HUES64 (cell line): ENCODE measurements around the gene CCDC51.

Source experiments
- H3K27ac ChIP-seq: 2 replicates; pipeline ENCODE4 v1.7.0; 2013; ENCODE audit warnings: low read depth, low read length, inconsistent platforms
- H3K27me3 ChIP-seq: 2 replicates; pipeline ENCODE4 v1.6.1; 2013; ENCODE audit warnings: mild to moderate bottlenecking, low read length; ENCODE audit not compliant: insufficient read depth
- H3K36me3 ChIP-seq: 2 replicates; pipeline ENCODE4 v1.6.1; 2013; ENCODE audit warnings: mild to moderate bottlenecking, low read length; ENCODE audit not compliant: insufficient read depth
- H3K4me1 ChIP-seq: 2 replicates; pipeline ENCODE4 v1.6.1; 2013; ENCODE audit warnings: mild to moderate bottlenecking, low read length, moderate library complexity; ENCODE audit not compliant: insufficient read depth
- H3K4me3 ChIP-seq: 2 replicates; pipeline ENCODE4 v1.5.1; 2013; ENCODE audit warnings: mild to moderate bottlenecking, low read length, moderate library complexity
- H3K9ac ChIP-seq: 2 replicates; pipeline ENCODE4 v1.6.1; 2013; ENCODE audit warnings: mild to moderate bottlenecking, low read depth, low read length
- H3K9me3 ChIP-seq: 2 replicates; pipeline ENCODE4 v1.6.1; 2013; ENCODE audit warnings: low read depth, low read length; ENCODE audit not compliant: insufficient read depth
- WGBS: fragments of 150-250, 120-280 bp; methylation state at CpG from one replicate; pipeline ENCODE4 v1.1.7; 2013; ENCODE audit warnings: missing lambda C conversion rate; 5-methylcytosine and 5-hydroxymethylcytosine counted together

CCDC51 gene

DNA sequence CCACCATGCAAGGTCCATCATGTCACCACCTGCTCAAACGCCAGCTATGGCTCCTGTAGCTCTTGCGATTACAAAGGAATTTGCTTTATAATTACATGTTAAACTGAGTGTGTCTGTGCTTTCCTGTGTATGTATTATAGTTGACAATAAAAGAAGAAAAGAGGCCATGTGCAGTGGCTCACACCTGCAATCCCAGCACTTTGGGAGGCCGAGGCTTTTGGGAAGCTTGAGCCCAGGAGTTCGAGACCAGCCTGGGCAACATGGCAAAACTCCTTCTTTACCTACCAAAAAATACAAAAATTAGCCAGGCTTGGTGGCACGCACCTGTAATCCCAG, 33.7 kb upstream of the CCDC51 start:
- H3K4me1 ChIP-seq = peaks cover 18% of the 10 kb centered on the region
- no peak overlapping the region for H3K9ac ChIP-seq
- H3K36me3 ChIP-seq = peaks cover 15% of the 10 kb centered on the region
- WGBS = 70% methylated on average over 5 of the region's 5 CpGs
- peak overlapping the region; percentile 88 for H3K27ac ChIP-seq
- H3K4me3 ChIP-seq = peak overlapping the region; percentile 15; the same call in 1 of the 2 replicates
- H3K27me3 ChIP-seq = no peaks in the 10 kb centered on the region
- no peaks in the 10 kb centered on the region for H3K9me3 ChIP-seq

GRCh38 chr3:48472923-48473616, 33.2 kb upstream of the CCDC51 start:
- H3K4me3 ChIP-seq = peak overlapping the region; percentile 76
- peak overlapping the region; percentile 83 for H3K9ac ChIP-seq
- H3K27me3 ChIP-seq = no peaks in the 10 kb centered on the region
- H3K4me1 ChIP-seq = peaks cover 18% of the 10 kb centered on the region
- H3K9me3 ChIP-seq = no peaks in the 10 kb centered on the region
- H3K36me3 ChIP-seq = peaks cover 20% of the 10 kb centered on the region
- peak overlapping the region; percentile 88 for H3K27ac ChIP-seq
- WGBS = 3% methylated on average over 17 of the region's 17 CpGs

GRCh38 chr3:48472673-48472922, 32.7 kb upstream of the CCDC51 start:
- Histone ChIP-seq H3K36me3 (peaks cover 25% of the 10 kb centered on the region), H3K27ac (peak overlapping the region; percentile 88), H3K4me1 (peaks cover 18% of the 10 kb centered on the region), H3K4me3 (peak overlapping the region; percentile 76), H3K27me3 (no peaks in the 10 kb centered on the region), H3K9ac (peak overlapping the region; percentile 83), H3K9me3 (no peaks in the 10 kb centered on the region)
- 11% methylated on average over 5 of the region's 5 CpGs for WGBS

GRCh38 chr3:48470286-48470685, 30.4 kb upstream of the CCDC51 start:
- peaks cover 35% of the 10 kb centered on the region for H3K36me3 ChIP-seq
- H3K9me3 ChIP-seq = no peaks in the 10 kb centered on the region
- H3K27me3 ChIP-seq = no peaks in the 10 kb centered on the region
- no peak overlapping the region for H3K9ac ChIP-seq
- peaks cover 23% of the 10 kb centered on the region for H3K4me1 ChIP-seq
- no peak overlapping the region for H3K4me3 ChIP-seq
- WGBS = 83% methylated on average over 1 of the region's 1 CpG
- no peak overlapping the region for H3K27ac ChIP-seq

DNA sequence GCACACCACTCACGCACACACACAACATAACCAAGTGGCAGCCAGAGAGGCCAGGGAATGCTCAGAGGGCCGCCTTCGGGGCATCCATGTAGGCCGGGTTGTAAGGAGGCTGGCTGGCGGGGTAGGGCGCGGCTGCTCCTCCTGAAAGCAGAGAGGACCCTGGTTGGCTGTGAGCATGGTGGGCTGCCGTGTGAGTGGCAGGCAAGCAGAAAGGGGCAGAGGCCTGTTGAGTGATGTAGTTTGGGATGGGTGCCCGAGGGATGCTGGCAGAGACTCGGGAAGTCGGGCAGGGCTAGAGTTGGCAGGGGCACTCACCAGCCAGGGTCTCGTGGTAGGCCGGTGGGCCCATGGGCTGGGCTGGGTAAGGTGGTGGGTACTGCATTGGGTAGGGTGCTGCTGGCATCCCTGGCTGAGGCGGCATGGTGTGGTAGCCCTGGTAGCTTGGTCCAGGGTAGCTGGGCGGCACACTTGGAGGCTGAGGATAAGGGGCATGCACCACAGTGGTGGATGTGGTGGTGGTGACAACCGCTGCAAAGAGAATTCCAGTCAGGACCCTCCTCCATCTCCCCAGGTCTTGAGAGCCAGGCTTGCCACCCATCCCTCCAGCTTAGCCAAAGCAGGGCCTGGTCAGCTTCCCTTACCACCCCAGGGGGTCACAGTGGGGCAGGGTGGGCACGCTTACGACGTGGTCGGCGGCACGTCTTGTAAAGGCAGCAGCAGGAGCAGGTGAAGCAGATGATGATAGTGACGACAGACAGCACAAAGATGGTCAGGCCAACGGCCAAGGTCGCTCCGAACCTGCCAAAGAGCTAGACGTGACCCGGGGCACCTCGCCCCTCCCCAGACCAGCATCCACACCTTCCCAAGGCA, 29.4 kb upstream of the CCDC51 start:
- WGBS = 94% methylated on average over 28 of the region's 29 CpGs
- H3K4me3 ChIP-seq = no peak overlapping the region
- H3K4me1 ChIP-seq = peaks cover 17% of the 10 kb centered on the region
- no peak overlapping the region for H3K27ac ChIP-seq
- no peak overlapping the region for H3K9ac ChIP-seq
- no peaks in the 10 kb centered on the region for H3K27me3 ChIP-seq
- peaks cover 38% of the 10 kb centered on the region for H3K36me3 ChIP-seq
- no peaks in the 10 kb centered on the region for H3K9me3 ChIP-seq

GRCh38 chr3:48468329-48468731, 28.4 kb upstream of the CCDC51 start:
- Histone ChIP-seq H3K27ac (no peak overlapping the region), H3K4me3 (no peak overlapping the region), H3K9ac (no peak overlapping the region), H3K36me3 (peaks cover 38% of the 10 kb centered on the region), H3K4me1 (peaks cover 10% of the 10 kb centered on the region), H3K27me3 (no peaks in the 10 kb centered on the region), H3K9me3 (no peaks in the 10 kb centered on the region)
- WGBS = 93% methylated on average over 8 of the region's 8 CpGs

GRCh38 chr3:48467473-48468267, 27.8 kb upstream of the CCDC51 start:
- Histone ChIP-seq H3K9me3 (no peaks in the 10 kb centered on the region), H3K4me3 (no peak overlapping the region), H3K27me3 (no peaks in the 10 kb centered on the region), H3K27ac (no peak overlapping the region), H3K4me1 (peaks cover 9% of the 10 kb centered on the region), H3K9ac (no peak overlapping the region), H3K36me3 (peaks cover 38% of the 10 kb centered on the region)
- 96% methylated on average over 7 of the region's 7 CpGs for WGBS

DNA sequence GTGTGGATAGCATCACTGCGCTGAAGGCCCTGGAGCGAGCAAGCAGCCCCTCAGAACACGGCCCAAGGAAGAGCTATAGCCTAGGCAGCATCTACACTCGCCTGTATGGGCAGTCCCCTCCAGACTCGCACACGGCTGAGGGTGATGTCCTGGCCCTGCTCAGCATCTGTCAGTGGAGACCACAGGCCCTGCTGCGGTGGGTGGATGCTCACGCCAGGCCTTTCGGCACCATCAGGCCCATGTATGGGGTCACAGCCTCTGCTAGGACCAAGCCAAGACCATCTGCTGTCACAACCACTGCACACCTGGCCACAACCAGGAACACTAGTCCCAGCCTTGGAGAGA, 27.2 kb upstream of the CCDC51 start:
- H3K9me3 ChIP-seq = no peaks in the 10 kb centered on the region
- peak overlapping the region; percentile 87; the same call in 1 of the 2 replicates for H3K9ac ChIP-seq
- H3K4me1 ChIP-seq = peaks cover 9% of the 10 kb centered on the region
- no peak overlapping the region for H3K4me3 ChIP-seq
- 95% methylated on average over 9 of the region's 9 CpGs for WGBS
- no peaks in the 10 kb centered on the region for H3K27me3 ChIP-seq
- H3K27ac ChIP-seq = peak overlapping the region; percentile 99
- H3K36me3 ChIP-seq = peaks cover 38% of the 10 kb centered on the region

GRCh38 chr3:48466386-48467109, 26.6 kb upstream of the CCDC51 start:
- Histone ChIP-seq H3K36me3 (peaks cover 38% of the 10 kb centered on the region), H3K27me3 (no peaks in the 10 kb centered on the region), H3K27ac (peak overlapping the region; percentile 99), H3K9ac (peak overlapping the region; percentile 87), H3K4me3 (no peak overlapping the region), H3K9me3 (no peaks in the 10 kb centered on the region), H3K4me1 (peaks cover 9% of the 10 kb centered on the region)
- 90% methylated on average over 19 of the region's 19 CpGs for WGBS

GRCh38 chr3:48465531-48466378, 25.8 kb upstream of the CCDC51 start:
- Histone ChIP-seq H3K27me3 (no peaks in the 10 kb centered on the region), H3K36me3 (peaks cover 45% of the 10 kb centered on the region), H3K9me3 (no peaks in the 10 kb centered on the region), H3K4me3 (no peak overlapping the region), H3K4me1 (peaks cover 9% of the 10 kb centered on the region), H3K9ac (peak overlapping the region; percentile 87), H3K27ac (peak overlapping the region; percentile 99)
- WGBS = 62% methylated on average over 21 of the region's 21 CpGs
